AG08395 (cell line): ENCODE measurements around the gene KRT9.
"Not testable (repeated sequence)": the region's sequence is repeated elsewhere in the genome, so short reads cannot be mapped to it uniquely, and the experiment has no call there.

Source experiments
- DNase-seq: peaks from one replicate; pipeline ENCODE4 v3.0.0; 2012; ENCODE audit warnings: mixed read lengths, low spot score

Gene KRT9

DNA sequence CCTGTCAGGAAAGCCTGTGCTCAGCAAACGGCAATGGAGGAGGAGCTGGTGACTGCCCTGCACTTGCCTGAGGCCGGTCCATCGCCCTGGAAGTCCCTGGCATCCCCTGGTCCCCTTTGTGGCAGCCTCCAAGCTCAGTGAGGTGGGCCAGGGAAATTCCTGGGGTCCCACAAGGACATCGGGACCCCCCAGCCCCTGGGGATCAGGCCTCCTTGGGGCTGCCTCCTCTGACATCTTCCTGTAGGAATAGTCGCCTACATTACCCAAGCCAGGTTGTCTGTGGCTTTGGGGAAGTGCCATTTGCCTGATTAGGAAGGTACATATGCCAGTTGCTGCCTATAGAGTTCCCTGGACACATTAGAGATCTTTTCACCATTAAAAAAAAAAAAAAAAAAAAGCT lies 7.1 kb upstream of the KRT9 start:
- DNase-seq = no peak

GRCh38 chr17:41578538-41578937 lies 6.7 kb upstream of the KRT9 start:
- DNase-seq = no peak

DNA sequence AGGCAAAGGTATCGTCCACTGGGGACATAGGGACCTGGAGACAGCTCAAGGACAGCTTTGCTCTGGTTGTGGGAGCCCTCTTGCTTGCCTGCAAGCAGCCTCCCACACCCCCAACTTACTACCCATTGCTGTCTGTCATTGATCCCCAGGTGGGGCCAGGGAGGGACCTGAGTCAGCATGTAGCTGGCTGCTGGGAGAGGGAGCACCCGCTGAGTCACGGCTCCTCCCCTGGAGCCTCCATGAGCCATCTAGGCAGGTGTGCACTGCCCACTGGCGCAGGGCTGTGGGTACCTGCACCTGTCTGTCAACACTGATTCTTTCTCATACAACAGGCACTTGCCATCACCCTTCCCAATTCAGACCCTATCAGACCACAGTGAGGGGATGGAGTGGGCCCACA lies 4.9 kb upstream of the KRT9 start:
- DNase-seq = not testable (repeated sequence)

DNA sequence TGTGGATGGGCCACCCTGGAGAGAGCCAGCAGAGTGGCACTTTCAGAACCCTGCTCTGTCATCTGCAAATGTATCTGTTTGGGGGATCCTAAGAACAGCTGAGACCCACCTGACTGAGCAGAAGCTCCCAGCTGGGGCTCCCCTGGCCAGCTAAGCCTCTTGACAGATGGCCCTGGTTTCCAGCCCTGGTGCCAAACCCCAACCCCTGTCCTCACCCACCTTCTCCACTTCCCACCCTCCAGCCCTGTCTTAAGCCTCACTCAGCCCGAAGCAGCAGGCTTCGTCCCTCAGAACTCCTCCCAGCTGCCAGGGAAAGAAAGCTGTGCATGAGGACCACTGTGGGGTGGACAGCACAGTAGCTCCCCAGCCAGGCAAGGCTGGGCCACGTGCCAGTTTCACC lies 3.5 kb upstream of the KRT9 start:
- no peak for DNase-seq

GRCh38 chr17:41567317-41567716 lies 4.5 kb downstream of the KRT9 start:
- no peak for DNase-seq

DNA sequence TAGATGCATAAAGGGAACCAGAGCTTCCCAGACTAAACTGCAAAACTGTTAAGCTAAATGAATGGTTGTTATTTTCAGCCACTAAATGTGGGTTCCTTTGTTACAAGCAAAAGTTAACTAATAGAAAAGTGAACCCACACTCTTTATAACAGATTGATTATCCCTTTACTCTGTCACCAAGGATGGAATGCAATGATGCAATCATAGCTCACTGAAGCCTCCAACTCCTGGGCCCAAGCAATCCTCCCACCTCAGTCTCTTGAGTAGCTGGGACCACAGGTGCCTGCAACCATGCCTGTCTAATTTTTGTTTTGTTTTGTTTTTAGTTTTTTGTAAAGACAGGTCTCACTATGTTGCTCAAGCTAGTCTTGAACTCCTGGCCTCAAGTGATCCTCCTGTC lies 6.5 kb downstream of the KRT9 start:
- no peak for DNase-seq

DNA sequence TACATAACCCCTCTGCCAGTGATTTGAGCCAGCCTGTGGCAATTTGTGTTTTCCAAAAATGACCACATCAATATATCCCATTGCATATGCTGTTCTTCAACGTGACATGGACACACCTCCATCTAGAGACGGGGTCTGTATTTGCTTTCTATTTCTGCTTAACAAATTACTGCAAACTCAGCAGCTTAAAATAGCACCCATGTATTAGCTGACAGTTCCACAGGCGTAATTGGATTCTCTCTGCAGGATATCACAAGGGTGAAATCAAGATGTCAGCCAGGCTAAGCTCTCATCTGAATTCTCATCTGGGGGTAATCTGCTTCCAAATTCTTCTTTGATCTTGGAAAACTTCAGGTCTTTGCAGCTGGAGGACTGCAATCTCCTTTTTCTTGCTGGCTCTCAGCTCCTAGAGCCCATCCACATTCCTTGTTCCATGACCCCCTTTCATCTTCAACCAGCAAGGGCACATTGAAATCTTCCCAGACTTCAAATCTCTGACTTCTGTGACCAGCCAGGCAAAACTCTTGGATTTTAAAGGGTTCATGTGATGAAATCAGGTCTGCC lies 8.2 kb downstream of the KRT9 start:
- DNase-seq = no peak

- no peak for DNase-seq
These were observed 10.3 kb downstream of the KRT9 start for GRCh38 chr17:41561554-41561953.

DNA sequence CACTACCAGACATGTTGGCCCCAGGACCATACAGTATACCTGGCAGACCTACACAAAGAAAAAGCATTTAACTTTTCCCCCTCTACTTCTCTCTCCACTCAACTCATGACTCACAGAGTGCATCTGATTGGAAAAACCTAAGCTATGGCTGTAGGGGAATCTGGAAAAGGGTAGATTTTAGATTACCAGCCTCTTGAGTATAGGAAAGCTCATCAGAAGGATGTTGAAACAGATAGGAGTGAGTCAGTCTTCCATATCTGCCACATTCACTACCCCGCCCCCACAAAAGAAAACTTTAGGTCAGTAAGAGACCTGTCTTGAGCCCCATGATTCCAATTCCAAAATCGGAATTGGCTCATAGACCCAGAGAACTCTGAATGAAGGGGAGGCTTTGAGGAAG lies 12.3 kb downstream of the KRT9 start:
- DNase-seq = no peak

- DNase-seq = no peak
These were observed 14.9 kb downstream of the KRT9 start for GRCh38 chr17:41556931-41557330.

DNA sequence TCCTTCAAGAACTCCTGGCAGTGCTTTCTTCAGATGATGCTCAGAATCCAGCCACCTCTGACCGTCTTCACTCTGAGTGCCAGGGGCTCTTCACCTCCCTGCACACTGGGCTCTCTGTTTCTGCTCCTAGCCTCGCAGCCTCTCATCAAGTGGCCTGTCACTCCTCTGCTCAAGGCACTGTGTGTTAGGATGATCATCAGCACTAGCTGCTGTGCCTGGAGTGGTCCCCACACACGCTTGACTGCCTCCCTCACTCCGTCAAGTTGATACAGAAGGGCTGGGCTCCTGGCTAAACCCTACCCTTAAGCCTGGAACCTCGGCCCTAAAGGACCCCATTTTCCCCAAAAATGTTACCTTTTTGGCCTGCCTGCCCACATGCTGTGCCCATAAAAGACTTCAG lies 15.6 kb downstream of the KRT9 start:
- no peak for DNase-seq

DNA sequence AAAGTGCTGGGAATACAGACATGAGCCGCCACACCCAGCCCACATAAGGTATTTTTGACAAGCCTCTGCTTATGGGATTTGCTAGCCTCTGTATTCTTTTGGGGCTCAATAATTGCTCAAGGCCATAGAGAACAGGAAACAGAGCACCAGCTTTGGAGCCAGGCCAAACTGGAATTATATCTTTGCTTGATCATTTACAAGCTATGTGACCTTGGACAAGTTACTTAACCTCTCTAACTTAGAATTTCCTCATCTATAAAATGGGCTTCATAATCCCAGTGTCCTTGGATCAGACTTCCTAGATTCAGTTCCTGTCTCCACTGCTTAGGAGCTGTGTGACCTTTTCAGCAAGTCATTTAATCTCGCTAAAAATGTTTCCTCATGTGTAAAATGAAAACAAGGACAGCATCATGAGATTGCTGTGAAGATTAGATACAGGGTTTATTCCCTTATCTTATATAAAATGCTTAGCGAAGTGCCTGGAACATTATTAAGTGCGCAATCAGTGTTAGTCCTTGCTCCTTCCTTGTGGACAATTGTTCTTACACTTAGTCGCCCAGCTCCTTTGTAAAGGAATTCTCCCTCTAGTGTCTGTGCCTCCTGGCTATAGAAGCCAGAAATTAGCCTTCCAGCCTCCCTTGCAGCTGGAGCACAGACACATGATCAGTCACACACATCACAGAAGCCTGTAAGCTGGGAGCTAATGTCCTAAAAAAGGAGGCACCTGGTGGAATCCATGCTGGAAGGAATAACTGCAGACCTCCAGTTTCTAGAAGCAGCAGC lies 16.6 kb downstream of the KRT9 start:
- no peak for DNase-seq

GRCh38 chr17:41553987-41554680 lies 17.7 kb downstream of the KRT9 start:
- DNase-seq = no peak

DNA sequence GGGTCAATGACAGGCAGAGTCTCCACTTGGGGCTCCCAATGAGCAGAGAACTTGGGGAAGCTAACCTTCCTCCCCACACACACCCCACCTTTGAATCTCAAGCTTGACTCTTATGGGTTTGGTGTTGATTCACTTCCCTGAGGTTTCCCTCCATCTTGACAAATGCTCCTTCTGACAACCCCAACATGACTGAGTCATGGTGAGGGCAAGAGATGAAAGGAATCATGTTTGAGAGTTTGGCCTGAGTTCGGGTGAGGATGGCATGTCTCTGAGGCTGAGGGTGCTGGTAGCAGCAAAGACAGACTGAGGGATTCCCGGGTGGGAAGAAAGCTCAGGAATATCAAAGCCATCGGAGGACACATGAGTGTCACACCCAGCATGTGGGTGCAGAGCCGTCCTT lies 18.7 kb downstream of the KRT9 start:
- peak; percentile 30 for DNase-seq

GRCh38 chr17:41552455-41552854 lies 19.4 kb downstream of the KRT9 start:
- no peak for DNase-seq

DNA sequence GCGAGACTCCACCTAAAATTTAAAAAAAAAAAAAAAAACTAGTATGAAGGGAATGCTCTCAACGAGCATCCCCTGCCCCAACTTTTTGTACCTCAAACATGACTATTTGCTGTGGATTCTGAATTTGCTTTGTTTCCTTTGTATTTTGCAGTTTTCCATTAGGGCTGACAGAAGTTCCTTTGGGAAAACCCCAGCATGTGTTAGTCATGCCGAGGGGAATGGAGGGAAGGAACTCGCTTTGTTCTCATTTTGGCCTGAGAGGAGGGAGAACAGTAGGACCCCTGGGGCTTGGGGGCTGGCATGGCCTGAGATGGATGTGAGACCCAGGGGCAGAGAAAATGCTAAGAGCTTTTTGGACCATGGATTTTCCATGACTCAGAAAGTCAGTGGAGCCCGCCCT lies 20.5 kb downstream of the KRT9 start:
- DNase-seq = no peak

DNA sequence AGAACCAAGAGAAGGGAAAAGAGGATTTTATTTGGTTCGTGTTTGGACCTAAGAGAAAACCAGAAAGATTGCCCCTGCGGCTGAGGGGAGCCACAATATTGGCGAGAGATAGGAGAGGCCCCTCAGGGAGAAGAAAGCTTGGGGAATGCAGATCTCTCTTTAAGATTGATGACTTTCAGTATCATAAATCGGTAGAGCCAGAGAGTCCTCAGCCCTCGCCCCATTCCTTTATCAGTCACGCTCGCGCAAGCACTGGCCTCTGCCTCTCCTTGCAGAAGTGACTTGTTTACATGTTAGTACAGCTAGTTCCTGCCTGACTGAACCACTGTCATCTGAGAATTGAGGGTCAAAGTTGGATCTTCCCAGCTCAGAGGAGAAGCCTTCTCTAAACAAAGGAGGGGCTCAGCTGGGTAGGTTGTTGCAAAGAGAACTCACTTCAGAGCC lies 22.2 kb downstream of the KRT9 start:
- no peak for DNase-seq

DNA sequence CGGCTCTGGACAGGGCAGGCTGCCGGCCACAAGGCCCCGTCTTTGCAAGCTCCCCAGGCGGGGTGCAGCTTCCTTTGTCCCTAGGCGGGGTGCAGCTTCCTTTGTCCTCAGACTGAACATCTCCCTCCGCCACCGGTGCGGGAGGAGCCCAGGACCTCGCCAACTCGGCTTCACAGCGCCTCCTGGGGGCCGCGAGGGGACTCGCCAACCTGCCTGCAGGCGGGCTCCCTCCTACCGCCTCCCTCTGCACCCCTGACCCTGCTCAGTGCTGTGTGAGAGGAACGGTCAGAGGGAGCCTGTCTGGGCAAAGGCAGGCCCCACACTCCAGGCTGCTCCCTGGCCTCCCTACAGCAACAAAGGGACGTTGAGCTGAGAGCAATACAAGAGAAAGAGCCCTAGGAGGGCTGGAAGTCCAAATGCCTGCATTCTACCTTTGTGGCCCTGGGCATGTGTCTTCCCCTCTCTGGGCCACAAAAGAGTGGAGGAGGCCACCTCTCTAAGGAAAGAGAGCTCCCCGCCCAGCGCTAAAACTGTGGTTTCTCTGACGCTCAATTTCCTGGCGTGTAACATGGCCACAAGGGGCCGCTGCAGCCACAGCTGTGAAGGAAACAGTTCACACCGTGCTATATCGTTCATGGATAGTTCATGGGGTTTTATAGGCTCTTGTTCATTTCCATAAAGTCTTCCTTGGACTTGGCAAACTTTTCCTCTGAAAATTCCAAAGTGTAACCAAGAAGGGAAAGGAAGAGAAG lies 22.8 kb downstream of the KRT9 start:
- DNase-seq = peak; percentile 86

DNA sequence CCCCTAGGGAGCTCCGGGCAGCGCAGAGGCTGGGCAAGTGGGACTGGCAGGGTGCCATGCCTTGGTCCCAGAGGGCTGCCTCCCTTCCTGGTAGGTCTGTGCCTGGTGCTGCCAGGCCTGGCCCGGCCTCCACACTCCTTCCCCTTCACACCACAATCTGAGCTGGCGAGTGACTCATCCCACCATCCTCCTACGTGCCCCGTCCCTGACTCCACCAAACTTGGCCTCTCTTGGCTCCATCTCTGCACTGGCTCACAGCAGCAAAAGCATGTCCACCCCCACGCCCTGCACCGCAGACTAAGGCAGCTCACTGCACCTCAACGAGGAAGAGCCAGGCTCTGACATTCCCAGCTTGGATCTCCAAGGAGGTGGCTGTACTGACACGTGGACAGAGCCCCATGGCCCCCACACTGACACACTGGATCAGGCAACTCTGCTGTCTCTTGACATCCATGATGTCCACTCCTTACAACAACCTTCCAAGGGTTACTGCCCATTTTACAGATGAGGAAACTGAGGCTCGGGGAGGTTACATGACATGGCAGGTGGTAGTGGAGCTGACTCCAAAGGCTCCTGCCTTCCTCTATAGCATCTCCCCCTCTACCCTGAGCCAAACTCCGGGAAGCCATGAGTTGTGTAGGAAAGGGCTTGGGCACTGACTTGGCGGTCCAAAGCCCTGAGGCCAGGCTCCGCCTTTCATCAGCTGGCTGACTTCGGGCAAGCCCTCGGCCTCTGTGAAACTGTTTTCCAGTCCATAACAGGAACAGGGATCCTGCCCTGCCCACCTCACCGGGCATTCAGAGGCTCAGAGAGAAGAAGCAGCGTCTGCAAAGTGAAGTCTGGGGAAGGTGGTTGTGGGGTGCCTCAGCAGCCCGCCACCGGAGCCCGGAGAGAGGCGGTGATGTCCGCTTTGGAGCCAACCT lies 23.7 kb downstream of the KRT9 start:
- DNase-seq = peak; percentile 96

- no peak for DNase-seq
These were observed 24.4 kb downstream of the KRT9 start for GRCh38 chr17:41547378-41547841.

DNA sequence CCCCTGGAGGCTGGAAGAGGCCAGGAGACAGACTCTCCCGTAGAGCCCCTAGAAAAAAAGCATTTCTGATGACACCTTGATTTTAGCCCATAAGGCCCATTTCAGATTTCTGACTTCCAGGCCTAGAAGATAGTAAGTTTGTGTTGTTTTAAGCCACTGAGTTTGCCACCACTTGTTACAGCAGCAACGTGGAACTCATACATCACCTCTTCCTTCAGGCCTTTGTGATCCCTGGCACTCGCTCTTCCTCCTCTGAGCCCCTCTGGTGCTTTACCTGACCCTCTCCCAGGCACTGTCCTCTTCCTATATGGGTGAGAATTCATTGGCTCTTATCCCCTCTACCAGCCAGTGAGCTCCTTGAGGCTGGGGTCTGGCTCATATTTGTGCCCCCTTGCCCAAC lies 25.0 kb downstream of the KRT9 start:
- DNase-seq = no peak
